Islet precursor cell (in vitro differentiated cells): ENCODE results near the gene ZFP30.
A peak's percentile ranks its signal among the peaks of the same experiment; 100 is the strongest.
"Not testable (repeated sequence)": the region's sequence is repeated elsewhere in the genome, so short reads cannot be mapped to it uniquely, and the experiment has no call there.

ENCODE experiments used
- DNase-seq: peaks from one replicate; pipeline ENCODE4 v3.0.0-alpha.2; 2018

The ZFP30 gene

GRCh38 chr19:37655301-37655688 is at the start of gene ZFP30:
Gene ZFP30, minus strand, starts transcription at chr19:37655465. Its CDS starts 7,643 bp downstream, at chr19:37647822.
- DNase-seq = peak; percentile 97

- no peak for DNase-seq
These were observed 43.8 kb upstream of the ZFP30 start for GRCh38 chr19:37699057-37699456.

- DNase-seq = no peak
These were observed 43.0 kb upstream of the ZFP30 start for GRCh38 chr19:37698216-37698615.

- no peak for DNase-seq
These were observed 40.1 kb upstream of the ZFP30 start for GRCh38 chr19:37695144-37695899.

GRCh38 chr19:37692956-37693620 is 37.8 kb upstream of the ZFP30 start:
- DNase-seq = no peak

- peak; percentile 91 for DNase-seq
These were observed 36.7 kb upstream of the ZFP30 start for GRCh38 chr19:37691881-37692504.

- DNase-seq = no peak
These were observed 28.3 kb upstream of the ZFP30 start for GRCh38 chr19:37683520-37683919.

GRCh38 chr19:37669450-37669914 is 14.2 kb upstream of the ZFP30 start:
- no peak for DNase-seq

- DNase-seq = not testable (repeated sequence)
These were observed 1.9 kb upstream of the ZFP30 start for GRCh38 chr19:37657157-37657556.

GRCh38 chr19:37655689-37656371 is 565 bp upstream of the ZFP30 start:
- peak; percentile 93 for DNase-seq

- DNase-seq = peak; percentile 64
These were observed 500 bp downstream of the ZFP30 start for GRCh38 chr19:37654629-37655300.

- DNase-seq = no peak
These were observed 1.1 kb downstream of the ZFP30 start for GRCh38 chr19:37654118-37654517.

- DNase-seq = no peak
These were observed 19.9 kb downstream of the ZFP30 start for GRCh38 chr19:37635076-37636056.

GRCh38 chr19:37594982-37595382 is 60.3 kb downstream of the ZFP30 start:
- no peak for DNase-seq

- peak; percentile 98 for DNase-seq
These were observed 60.8 kb downstream of the ZFP30 start, which contains the start of the genes ZNF540 and ZNF571 for GRCh38 chr19:37594304-37594981. Gene ZNF540, plus strand, starts transcription at chr19:37594876. Its CDS starts 3,572 bp downstream, at chr19:37598448. Gene ZNF571, minus strand, starts transcription at chr19:37594792. Its CDS starts 8,116 bp downstream, at chr19:37586676.

- no peak for DNase-seq
These were observed 61.3 kb downstream of the ZFP30 start for GRCh38 chr19:37593996-37594303.

GRCh38 chr19:37583340-37583739 is 71.9 kb downstream of the ZFP30 start:
- DNase-seq = no peak

- no peak for DNase-seq
These were observed 83.1 kb downstream of the ZFP30 start for GRCh38 chr19:37572203-37572602.

GRCh38 chr19:37565370-37565669 is 89.9 kb downstream of the ZFP30 start:
- no peak for DNase-seq

GRCh38 chr19:37564624-37565369 is 90.5 kb downstream of the ZFP30 start:
- no peak for DNase-seq
